Keratinocyte (primary cell): Measurements from ENCODE around the gene GTF2A1.

Source experiments
- EZH2 ChIP-seq: IDR thresholded peaks from one replicate; pipeline ENCODE4 v1.6.1; 2012; ENCODE audit warnings: inconsistent platforms, mild to moderate bottlenecking, low read length, moderate library complexity
- TF ChIP-seq, protein P1 (sequence below), 3 experiments: IDR thresholded peaks in 1 of 3; conservative IDR thresholded peaks in 1 of 3; optimal IDR thresholded peaks in 1 of 3; 2 replicates in 2 of 3; 3 replicates in 1 of 3; pipeline versions ENCODE3 to v1.5.1; 2011; ENCODE audit warnings: low read length in 3 of 3, mild to moderate bottlenecking in 3 of 3, moderate library complexity in 2 of 3, control low read depth in 1 of 3, inconsistent platforms in 1 of 3; ENCODE audit not compliant: insufficient read depth in 2 of 3; ENCODE audit errors: extremely low read depth in 1 of 3

DNA sequence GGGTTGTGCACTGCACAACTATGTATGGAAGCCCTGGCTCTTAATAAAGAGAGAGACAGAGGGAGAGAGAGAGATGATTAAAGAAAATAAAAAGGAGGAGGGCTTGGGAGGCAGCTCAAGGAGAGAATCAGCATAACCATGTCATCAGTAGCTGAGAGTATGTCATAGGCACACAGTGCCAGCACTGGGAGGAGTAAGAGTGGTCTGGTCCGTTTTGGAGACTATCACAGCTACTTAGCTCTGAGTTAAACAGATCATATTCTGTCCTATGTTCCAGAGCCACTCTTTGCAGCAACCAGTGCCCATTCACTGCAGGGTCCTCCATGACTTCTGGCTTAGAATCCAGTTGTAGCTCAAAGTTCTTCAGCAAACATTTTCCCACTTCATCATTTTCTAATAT, 59.0 kb downstream of the GTF2A1 start:
- TF ChIP-seq, protein P1, sequence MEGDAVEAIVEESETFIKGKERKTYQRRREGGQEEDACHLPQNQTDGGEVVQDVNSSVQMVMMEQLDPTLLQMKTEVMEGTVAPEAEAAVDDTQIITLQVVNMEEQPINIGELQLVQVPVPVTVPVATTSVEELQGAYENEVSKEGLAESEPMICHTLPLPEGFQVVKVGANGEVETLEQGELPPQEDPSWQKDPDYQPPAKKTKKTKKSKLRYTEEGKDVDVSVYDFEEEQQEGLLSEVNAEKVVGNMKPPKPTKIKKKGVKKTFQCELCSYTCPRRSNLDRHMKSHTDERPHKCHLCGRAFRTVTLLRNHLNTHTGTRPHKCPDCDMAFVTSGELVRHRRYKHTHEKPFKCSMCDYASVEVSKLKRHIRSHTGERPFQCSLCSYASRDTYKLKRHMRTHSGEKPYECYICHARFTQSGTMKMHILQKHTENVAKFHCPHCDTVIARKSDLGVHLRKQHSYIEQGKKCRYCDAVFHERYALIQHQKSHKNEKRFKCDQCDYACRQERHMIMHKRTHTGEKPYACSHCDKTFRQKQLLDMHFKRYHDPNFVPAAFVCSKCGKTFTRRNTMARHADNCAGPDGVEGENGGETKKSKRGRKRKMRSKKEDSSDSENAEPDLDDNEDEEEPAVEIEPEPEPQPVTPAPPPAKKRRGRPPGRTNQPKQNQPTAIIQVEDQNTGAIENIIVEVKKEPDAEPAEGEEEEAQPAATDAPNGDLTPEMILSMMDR (optimal IDR thresholded peaks at IDR 0.05 in 1 of 3, IDR thresholded peaks at IDR 0.05 in 1 of 3, conservative IDR thresholded peaks at IDR 0.05 in 1 of 3; ENCODE audit: extremely low read depth in 1 of 3, insufficient read depth in 2 of 3, low read length in 3 of 3), result no peak
- TF ChIP-seq EZH2, result no peak
